ENCODE data around the gene HSH2D.
A peak's percentile ranks its signal among the peaks of the same experiment; 100 is the strongest.
"Not testable (repeated sequence)": the region's sequence is repeated elsewhere in the genome, so short reads cannot be mapped to it uniquely, and the experiment has no call there.

HSH2D gene

GRCh38 chr19:16159655-16160054, 16.2 kb downstream of the HSH2D start:
- no peak for DNase-seq

- no peak for DNase-seq
These were observed 17.0 kb downstream of the HSH2D start for GRCh38 chr19:16160445-16160942.

- no peak for DNase-seq
These were observed 17.6 kb downstream of the HSH2D start for GRCh38 chr19:16160943-16161560.

GRCh38 chr19:16161840-16162239, 18.4 kb downstream of the HSH2D start:
- DNase-seq, result no peak

GRCh38 chr19:16164222-16164890, 20.9 kb downstream of the HSH2D start:
- no peak for DNase-seq

- no peak for DNase-seq
These were observed 22.9 kb downstream of the HSH2D start for GRCh38 chr19:16166417-16166816.

GRCh38 chr19:16167055-16167454, 23.6 kb downstream of the HSH2D start:
- DNase-seq, result no peak

- DNase-seq, result no peak
These were observed 25.1 kb downstream of the HSH2D start for GRCh38 chr19:16168465-16169081.

- DNase-seq, result no peak
These were observed 26.6 kb downstream of the HSH2D start for GRCh38 chr19:16170134-16170533.

GRCh38 chr19:16175954-16176353, 32.5 kb downstream of the HSH2D start:
- DNase-seq, result peak; percentile 79

- not testable (repeated sequence) for DNase-seq
These were observed 35.4 kb downstream of the HSH2D start for GRCh38 chr19:16178866-16179265.

GRCh38 chr19:16180611-16181010, 37.1 kb downstream of the HSH2D start:
- DNase-seq, result no peak

GRCh38 chr19:16184665-16185122, 41.2 kb downstream of the HSH2D start:
- DNase-seq, result no peak

- peak; percentile 100 for DNase-seq
These were observed 41.8 kb downstream of the HSH2D start, which contains the start of gene FAM32A for GRCh38 chr19:16185123-16185767. Gene FAM32A (plus strand): TSS chr19:16185410. CDS start chr19:16185443, 33 bp downstream.

- peak; percentile 65 for DNase-seq
These were observed 42.3 kb downstream of the HSH2D start for GRCh38 chr19:16185768-16186123.

GRCh38 chr19:16188521-16188920, 45.0 kb downstream of the HSH2D start:
- no peak for DNase-seq

GRCh38 chr19:16190198-16190597, 46.7 kb downstream of the HSH2D start:
- no peak for DNase-seq

- DNase-seq, result no peak
These were observed 47.3 kb downstream of the HSH2D start for GRCh38 chr19:16190736-16191135.

- no peak for DNase-seq
These were observed 47.9 kb downstream of the HSH2D start for GRCh38 chr19:16191216-16191908.

- no peak for DNase-seq
These were observed 50.0 kb downstream of the HSH2D start for GRCh38 chr19:16193466-16193865.

- no peak for DNase-seq
These were observed 53.7 kb downstream of the HSH2D start for GRCh38 chr19:16197188-16197621.

GRCh38 chr19:16197622-16198369, 54.3 kb downstream of the HSH2D start, which contains the start of gene AP1M1:
Gene AP1M1 (plus strand): TSS chr19:16197911. CDS start chr19:16198027, 116 bp downstream.
- DNase-seq, result peak; percentile 99

All from NCI-H146 (cell line).